Endodermal cell (in vitro differentiated cells): Measurements from ENCODE around the gene COL23A1. TPM values are rescaled to one million over a fixed set of nuclear protein-coding genes. Genes with fewer than 3 reads are reported as not detected.
A peak's percentile ranks its signal among the peaks of the same experiment; 100 is the strongest.

Experiments used
- DNase-seq: peaks from one replicate; pipeline ENCODE4 v3.0.0-alpha.2; 2017
- H3K27ac ChIP-seq: 2 replicates; pipeline ENCODE4 v1.5.1; 2013; ENCODE audit warnings: mild to moderate bottlenecking, low read depth, low read length, moderate library complexity
- H3K27me3 ChIP-seq: 2 replicates; pipeline ENCODE4 v1.6.1; 2013; ENCODE audit warnings: mild to moderate bottlenecking, low read length, moderate library complexity; ENCODE audit not compliant: insufficient read depth, control insufficient read depth, poor library complexity, severe bottlenecking
- H3K36me3 ChIP-seq: 2 replicates; pipeline ENCODE4 v1.7.0; 2013; ENCODE audit warnings: mild to moderate bottlenecking, low read length, moderate library complexity; ENCODE audit not compliant: control insufficient read depth, insufficient read depth
- H3K4me1 ChIP-seq: one replicate; pipeline ENCODE4 v1.7.0; 2013; ENCODE audit warnings: low read length; ENCODE audit not compliant: control insufficient read depth, insufficient read depth
- H3K4me3 ChIP-seq: 2 replicates; pipeline ENCODE4 v1.5.1; 2013; ENCODE audit warnings: mild to moderate bottlenecking, low read length, moderate library complexity
- H3K9ac ChIP-seq: 2 replicates; pipeline ENCODE4 v1.6.1; 2013; ENCODE audit warnings: mild to moderate bottlenecking, low read length, moderate library complexity; ENCODE audit not compliant: poor library complexity, severe bottlenecking; ENCODE audit errors: extremely low read depth
- H3K9me3 ChIP-seq: 2 replicates; pipeline ENCODE4 v1.6.1; 2013; ENCODE audit warnings: mild to moderate bottlenecking, low read length, moderate library complexity; ENCODE audit not compliant: control insufficient read depth
- H3K27ac Mint-ChIP-seq: 2 replicates; pipeline ENCODE4 v1.8.0; 2020; ENCODE audit warnings: mixed read lengths
- H3K27me3 Mint-ChIP-seq: 2 replicates; pipeline ENCODE4 v1.8.0; 2021; ENCODE audit warnings: mild to moderate bottlenecking, mixed read lengths; ENCODE audit not compliant: insufficient read depth
- H3K36me3 Mint-ChIP-seq: 2 replicates; pipeline ENCODE4 v1.8.0; 2020; ENCODE audit warnings: low read depth, mixed read lengths
- H3K4me1 Mint-ChIP-seq: 2 replicates; pipeline ENCODE4 v1.8.0; 2020; ENCODE audit warnings: mixed read lengths
- H3K4me3 Mint-ChIP-seq: 2 replicates; pipeline ENCODE4 v1.8.0; 2020; ENCODE audit warnings: mild to moderate bottlenecking, moderate library complexity, mixed read lengths
- H3K9me3 Mint-ChIP-seq: 2 replicates; pipeline ENCODE4 v1.8.0; 2020; ENCODE audit warnings: mild to moderate bottlenecking, mixed read lengths
- CTCF ChIP-seq: fragments of 200-600 bp; sonication (generic); conservative IDR thresholded peaks from 2 replicates; pipeline ENCODE4 v1.5.0; 2021; ENCODE audit warnings: antibody characterized with exemption, mild to moderate bottlenecking
- WGBS, 2 experiments: methylation state at CpG; one replicate each; pipeline versions ENCODE4 v1.1.5 to v1.1.7; 2013; ENCODE audit warnings: missing lambda C conversion rate in 2 of 2, mixed read lengths in 1 of 2; ENCODE audit not compliant: insufficient coverage in 1 of 2, insufficient read length in 1 of 2; 5-methylcytosine and 5-hydroxymethylcytosine counted together
- total RNA-seq, 2 donors: library from RNA; stranded (reverse); fragmentation: NEBNext Ultra II Directional in 1 of 2; extraction: Animal tissue kit (Norgen Biotek cat#: 25700) in 1 of 2; gene quantifications; 2 replicates in 1 of 2; 3 replicates in 1 of 2; pipeline ENCODE4 v1.2.1, GENCODE V29; 2021

Gene COL23A1
- total RNA-seq, 2 donors from 2014 or later: 50.2 to 71.3 TPM

GRCh38 chr5:178384816-178385495 is 205.2 kb downstream of the COL23A1 start:
- peak; percentile 53 for TF ChIP-seq CTCF
- Histone ChIP-seq H3K27me3 (no peaks in the 10 kb centered on the region), H3K27ac (no peak overlapping the region), H3K4me3 (no peak overlapping the region), H3K4me1 (peaks cover 26% of the 10 kb centered on the region), H3K36me3 (no peaks in the 10 kb centered on the region), H3K9ac (no peak overlapping the region), H3K9me3 (no peaks in the 10 kb centered on the region)
- 92 to 95% methylated on average over 7 to 15 of the region's 15 CpGs for WGBS, 2 experiments
- no peaks in the 10 kb centered on the region for H3K9me3 Mint-ChIP-seq
- peak; percentile 62 for DNase-seq
- no peak overlapping the region for H3K4me3 Mint-ChIP-seq
- H3K36me3 Mint-ChIP-seq: no peaks in the 10 kb centered on the region
- no peaks in the 10 kb centered on the region for H3K27me3 Mint-ChIP-seq
- peaks cover 41% of the 10 kb centered on the region for H3K4me1 Mint-ChIP-seq
- H3K27ac Mint-ChIP-seq: no peak overlapping the region

GRCh38 chr5:178383919-178384815 is 206.0 kb downstream of the COL23A1 start:
- H3K4me3 ChIP-seq: no peak overlapping the region
- DNase-seq: peak; percentile 72
- H3K4me1 Mint-ChIP-seq: peaks cover 37% of the 10 kb centered on the region
- no peaks in the 10 kb centered on the region for H3K9me3 ChIP-seq
- peaks cover 26% of the 10 kb centered on the region for H3K4me1 ChIP-seq
- H3K27me3 Mint-ChIP-seq: no peaks in the 10 kb centered on the region
- H3K27ac ChIP-seq: no peak overlapping the region
- H3K9me3 Mint-ChIP-seq: no peaks in the 10 kb centered on the region
- no peaks in the 10 kb centered on the region for H3K27me3 ChIP-seq
- H3K36me3 ChIP-seq: no peaks in the 10 kb centered on the region
- H3K9ac ChIP-seq: no peak overlapping the region
- H3K27ac Mint-ChIP-seq: no peak overlapping the region
- 83 to 84% methylated on average over 28 to 42 of the region's 42 CpGs for WGBS, 2 experiments
- H3K4me3 Mint-ChIP-seq: no peak overlapping the region
- TF ChIP-seq CTCF: no peak
- no peaks in the 10 kb centered on the region for H3K36me3 Mint-ChIP-seq

GRCh38 chr5:178383301-178383918 is 206.8 kb downstream of the COL23A1 start:
- no peak for DNase-seq
- Mint-ChIP-seq H3K4me1 (peaks cover 34% of the 10 kb centered on the region), H3K36me3 (no peaks in the 10 kb centered on the region), H3K9me3 (no peaks in the 10 kb centered on the region), H3K27me3 (no peaks in the 10 kb centered on the region), H3K4me3 (no peak overlapping the region), H3K27ac (peak overlapping the region; percentile 44)
- WGBS, 2 experiments: 85 to 92% methylated on average over 7 to 13 of the region's 13 CpGs
- Histone ChIP-seq H3K27me3 (no peaks in the 10 kb centered on the region), H3K9me3 (no peaks in the 10 kb centered on the region), H3K36me3 (no peaks in the 10 kb centered on the region), H3K27ac (no peak overlapping the region), H3K4me3 (no peak overlapping the region), H3K9ac (no peak overlapping the region), H3K4me1 (peaks cover 25% of the 10 kb centered on the region)
- no peak for TF ChIP-seq CTCF
